DMS79 (cell line): Measurements from ENCODE around the gene THSD7A.
"Not testable (repeated sequence)": the region's sequence is repeated elsewhere in the genome, so short reads cannot be mapped to it uniquely, and the experiment has no call there.

ENCODE experiments used
- DNase-seq: peaks from one replicate; lab custom pipeline; 2025; lab: John Stamatoyannopoulos, UW

Gene THSD7A

DNA sequence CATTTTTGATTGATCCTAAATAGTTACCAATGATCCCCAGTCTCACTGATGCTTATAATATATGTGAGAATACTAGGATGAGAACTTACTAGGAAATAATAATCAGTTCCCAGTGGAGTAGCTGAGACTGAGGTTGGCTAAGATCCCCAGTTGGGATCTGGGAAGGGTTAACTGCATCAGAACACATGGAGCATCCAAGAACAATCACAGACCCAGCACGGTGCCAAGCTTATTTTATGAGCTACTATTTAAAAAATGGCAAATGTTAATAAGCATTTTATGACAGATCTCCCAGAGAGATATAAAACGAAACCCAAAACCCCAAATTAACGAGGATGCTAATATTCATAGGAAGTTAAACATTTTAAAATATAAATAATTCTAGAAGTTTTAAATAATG lies 379.5 kb downstream of the THSD7A start:
- no peak for DNase-seq

- DNase-seq: no peak
Observed at GRCh38 chr7:11450281-11450680, 381.7 kb downstream of the THSD7A start.

DNA sequence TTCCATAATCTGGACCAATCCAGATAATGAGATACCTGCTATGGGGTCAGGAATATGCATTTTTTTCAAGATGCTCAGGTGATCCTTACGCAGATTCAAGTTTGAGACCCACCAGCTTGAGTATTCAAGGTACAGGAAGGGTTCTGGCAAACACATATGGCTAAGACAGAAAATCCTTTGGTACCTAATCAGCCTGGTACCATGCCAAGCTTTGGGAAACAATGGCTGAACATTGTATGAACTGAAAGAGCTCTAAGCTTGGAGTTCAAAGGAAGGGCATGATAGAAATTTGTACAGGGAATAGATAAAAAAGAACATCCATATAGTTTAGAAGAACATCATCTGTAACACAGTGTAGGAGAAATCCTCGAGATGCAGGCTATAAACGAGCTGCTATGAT lies 382.7 kb downstream of the THSD7A start:
- no peak for DNase-seq

DNA sequence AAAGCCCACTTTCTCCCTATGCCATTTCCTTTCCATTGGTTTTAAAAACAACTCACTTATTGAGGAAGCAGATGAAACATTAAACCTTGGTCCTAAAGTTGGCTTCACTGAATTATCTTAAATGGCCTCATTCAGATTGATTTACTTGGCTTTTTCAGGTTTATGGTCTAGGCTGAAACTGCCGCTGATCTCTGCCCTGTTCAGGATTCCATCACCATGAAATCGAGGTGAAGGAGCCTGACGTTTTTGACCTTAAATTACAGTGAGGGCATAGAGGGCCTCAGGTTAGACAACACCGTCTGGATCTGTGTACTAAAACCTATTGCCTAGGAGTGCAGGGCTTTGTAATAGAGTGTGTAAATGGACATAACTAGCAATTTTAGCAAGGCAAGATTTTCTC lies 383.7 kb downstream of the THSD7A start:
- DNase-seq: no peak

DNA sequence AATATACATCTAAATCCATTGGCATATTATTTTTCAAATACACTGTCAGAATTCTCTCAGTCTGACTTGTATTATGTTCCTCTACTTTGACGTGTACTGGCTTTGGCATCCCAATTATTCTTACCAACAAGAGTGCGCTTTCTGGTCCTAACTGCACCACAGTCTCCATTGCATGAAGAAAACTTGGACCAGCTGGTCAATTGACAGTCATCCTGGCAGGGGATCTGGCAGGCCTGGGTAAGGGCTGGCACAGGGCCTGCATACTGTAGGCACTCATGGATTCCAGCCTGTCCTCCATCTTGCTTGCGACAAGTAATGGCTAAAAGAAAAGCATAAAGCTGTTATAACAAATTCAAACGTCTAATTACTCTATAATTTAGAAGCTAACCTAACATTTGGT lies 384.9 kb downstream of the THSD7A start:
- DNase-seq: no peak

DNA sequence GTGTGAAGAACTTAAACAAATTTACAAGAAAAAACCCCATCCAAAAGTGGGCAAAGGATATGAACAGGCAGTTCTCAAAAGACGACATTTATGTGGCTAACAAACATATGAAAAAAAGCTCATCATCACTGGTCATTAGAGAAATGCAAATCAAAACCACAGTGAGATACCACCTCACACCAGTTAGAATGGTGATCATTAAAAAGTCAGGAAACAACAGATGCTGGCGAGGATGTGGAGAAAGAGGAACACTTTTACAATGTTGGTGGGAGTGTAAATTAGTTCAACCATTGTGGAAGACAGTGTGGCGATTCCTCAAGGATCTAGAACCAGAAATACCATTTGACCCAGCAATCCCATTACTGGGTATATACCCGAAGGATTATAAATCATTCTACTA lies 388.1 kb downstream of the THSD7A start:
- DNase-seq: not testable (repeated sequence)

- DNase-seq: no peak
Observed at GRCh38 chr7:11437994-11438393, 394.0 kb downstream of the THSD7A start.

DNA sequence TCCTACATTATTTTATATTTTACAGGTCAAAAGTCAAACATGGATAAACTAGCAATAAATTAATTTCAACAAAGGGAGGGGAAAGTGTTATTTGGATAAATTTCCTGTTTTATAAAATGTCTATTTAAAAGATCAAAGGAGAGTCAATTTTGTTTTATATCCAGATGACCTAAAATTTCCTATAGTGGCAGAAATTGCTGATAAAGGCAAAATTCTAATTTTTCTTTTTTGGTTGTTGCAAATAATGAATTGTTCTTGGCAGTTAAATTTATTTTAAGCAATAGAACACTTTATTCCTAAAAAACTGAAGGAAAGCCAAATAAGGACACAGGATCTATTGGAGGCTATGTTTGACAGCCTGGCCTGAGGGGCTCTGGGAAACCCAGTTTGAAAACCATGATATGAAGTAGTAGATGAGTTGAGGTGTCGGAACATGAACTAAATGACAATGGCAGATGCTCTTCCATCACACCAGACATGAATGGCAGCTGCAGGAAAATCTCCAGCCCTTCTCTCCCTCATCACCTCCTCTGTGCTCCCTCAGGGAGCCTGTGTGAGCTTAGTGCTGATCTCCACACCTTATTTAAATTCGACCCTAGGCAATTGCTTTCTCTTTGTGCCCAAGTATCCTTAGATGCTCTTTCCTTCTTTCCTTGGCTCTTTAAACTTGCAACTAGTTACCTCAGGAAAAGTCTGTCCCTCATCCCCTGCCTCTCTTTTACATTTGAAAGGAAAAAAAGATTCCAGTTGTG lies 395.0 kb downstream of the THSD7A start:
- DNase-seq: no peak

DNA sequence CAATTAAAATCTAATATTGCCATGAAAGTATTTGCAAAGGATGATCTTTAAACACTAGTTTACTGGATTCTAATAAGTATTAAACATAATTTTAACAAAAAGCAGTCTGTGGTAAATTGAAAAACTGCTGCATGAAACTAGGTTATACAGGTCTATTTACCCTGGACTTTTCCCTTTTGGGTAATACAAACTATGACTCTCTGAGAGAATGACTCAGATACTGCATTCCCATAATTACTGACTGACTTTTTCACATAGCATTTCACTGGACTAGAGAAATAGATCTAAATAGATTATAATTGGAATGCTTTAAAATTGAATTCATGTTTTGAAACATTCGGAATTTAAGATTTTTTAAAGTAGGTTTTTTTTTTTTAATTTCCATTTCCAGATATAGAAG lies 395.7 kb downstream of the THSD7A start:
- DNase-seq: no peak

GRCh38 chr7:11434366-11434765 lies 397.6 kb downstream of the THSD7A start:
- DNase-seq: no peak

GRCh38 chr7:11430841-11431240 lies 401.2 kb downstream of the THSD7A start:
- DNase-seq: no peak

GRCh38 chr7:11430112-11430511 lies 401.9 kb downstream of the THSD7A start:
- DNase-seq: no peak

- no peak for DNase-seq
Observed at GRCh38 chr7:11428877-11429581, 403.0 kb downstream of the THSD7A start.

DNA sequence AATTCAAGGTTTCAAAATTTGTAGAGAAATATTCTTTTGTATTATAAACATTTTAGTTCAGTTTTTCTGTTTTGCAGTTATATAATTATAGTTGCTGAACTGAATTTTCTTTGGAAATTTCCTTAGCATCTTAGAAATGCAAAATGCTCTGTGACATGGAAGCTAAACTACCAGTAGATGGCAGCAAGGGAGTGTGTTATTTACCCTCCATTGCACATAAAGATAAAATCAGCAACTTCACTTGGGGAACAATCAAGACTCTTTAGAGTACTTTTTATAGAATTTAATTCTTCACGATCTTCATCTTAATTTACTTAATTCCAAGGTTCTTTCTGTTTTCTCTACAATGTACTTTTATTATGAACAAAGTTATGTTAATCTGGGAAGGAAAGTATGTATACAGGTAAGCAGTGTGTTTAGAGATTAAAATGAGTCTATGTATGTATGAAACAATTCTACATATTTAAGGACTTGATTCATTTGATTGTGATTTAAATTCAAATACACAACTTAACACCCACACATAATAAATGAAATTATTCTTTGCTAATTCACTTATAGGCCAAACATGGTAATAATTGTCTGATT lies 404.2 kb downstream of the THSD7A start:
- DNase-seq: no peak

DNA sequence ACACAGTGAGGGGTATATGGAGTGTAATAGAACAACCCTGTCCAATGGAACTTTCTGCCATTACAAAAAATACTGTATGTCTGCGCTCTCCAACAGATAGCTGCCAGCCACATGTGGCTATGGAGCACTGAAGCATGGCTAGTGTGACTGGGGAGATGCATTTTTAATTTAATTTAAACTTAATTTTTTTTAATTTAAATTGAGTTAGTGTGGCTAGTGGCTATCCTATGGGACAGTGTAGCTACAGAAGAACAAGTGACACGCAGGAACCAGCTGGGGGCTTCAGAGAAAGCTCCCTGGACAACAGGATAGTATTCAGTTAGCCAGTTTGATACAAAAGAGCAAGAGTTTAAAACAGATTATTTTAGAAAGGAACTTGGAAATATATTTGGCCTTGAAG lies 408.0 kb downstream of the THSD7A start:
- DNase-seq: no peak

GRCh38 chr7:11420049-11420448 lies 411.9 kb downstream of the THSD7A start:
- no peak for DNase-seq

DNA sequence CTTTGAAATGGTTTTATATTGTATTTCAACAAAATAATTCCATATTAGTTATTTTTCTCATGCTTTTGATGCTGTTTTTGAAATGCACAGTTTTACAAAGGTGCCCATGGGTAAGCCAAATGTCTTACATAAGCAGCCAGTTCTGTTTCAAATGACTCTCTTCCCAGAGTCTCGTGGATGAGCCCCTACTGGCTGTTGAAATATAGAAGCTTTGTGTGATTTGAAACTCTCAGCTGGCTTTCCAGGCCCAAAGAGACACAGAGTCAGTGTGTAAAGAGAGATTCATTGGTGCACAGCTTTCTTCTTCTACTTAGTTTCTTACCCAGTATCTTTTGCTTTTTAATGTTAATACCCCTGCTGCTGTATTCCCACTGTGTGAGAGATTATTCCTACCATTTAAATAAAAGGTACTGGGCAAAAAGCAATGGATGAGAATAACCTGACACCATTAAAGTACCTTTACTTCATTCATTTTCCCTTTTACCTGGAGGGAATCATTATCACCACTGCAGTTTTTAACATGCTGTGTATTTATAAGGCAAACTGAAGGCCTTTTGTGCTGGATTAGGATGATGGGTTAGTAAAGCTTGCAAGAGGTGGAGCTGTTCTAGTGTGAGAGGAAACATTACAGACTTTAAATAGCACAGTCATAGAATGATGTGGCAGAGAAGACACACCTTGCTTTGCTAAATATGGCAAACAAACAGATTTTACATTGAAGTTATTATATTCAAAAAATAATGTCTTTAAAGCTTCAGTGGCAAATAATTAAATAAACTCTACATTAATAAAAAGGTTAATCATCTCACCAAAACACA lies 415.1 kb downstream of the THSD7A start:
- no peak for DNase-seq

- no peak for DNase-seq
Observed at GRCh38 chr7:11415101-11415500, 416.9 kb downstream of the THSD7A start.

- no peak for DNase-seq
Observed at GRCh38 chr7:11413901-11414300, 418.1 kb downstream of the THSD7A start.

- DNase-seq: no peak
Observed at GRCh38 chr7:11412036-11412435, 420.0 kb downstream of the THSD7A start.

DNA sequence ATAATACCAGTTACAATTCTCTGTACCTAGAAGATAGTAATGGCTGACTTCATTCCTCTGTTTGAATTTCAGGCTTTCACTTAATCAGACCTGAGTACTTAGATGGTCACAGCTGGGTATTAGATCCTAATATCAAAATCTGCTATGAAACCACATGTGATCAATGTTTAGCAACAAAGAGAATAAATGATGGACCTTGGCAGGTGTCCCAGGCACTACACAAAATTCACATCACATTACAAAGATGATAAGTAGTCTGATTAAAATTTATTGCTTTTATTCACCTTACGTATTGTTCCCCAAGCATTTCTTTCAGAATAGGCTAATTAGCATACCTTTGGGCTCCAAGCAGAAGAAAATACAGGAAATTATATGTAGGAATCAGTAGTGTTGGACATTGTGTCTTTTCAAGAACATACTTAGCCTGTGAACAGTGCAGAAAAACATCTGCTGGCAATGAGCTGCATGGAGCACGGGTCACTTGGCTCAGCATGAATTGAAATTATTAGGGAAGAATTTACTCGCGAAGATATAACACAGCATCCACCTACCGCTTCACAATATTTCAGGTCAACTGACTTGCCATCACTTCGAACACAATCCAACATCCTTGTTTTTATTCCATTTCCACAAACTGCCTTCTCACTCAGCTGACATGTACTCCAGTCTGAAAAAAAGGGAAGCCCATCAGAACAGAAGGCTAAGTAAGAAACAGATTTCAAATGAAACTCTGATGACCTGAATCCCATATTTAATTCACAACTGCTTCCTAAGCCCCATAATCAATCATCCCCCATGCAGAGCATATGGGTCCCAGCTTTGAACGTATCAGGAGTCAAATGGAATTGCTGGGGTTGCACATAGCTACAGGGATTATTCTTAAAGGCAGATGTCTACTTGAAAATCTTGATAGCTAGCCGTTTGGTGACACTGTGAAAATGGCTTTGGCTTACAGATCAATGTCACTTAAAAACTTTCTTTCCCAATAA lies 421.0 kb downstream of the THSD7A start:
- no peak for DNase-seq
